ENCODE results near the gene AGBL5. TPM values are rescaled to one million over a fixed set of nuclear protein-coding genes. Genes with fewer than 3 reads are reported as not detected.

The AGBL5 gene
- total and polyA plus RNA-seq, 9 of the 15 experiments (the other 6 are each of a cell fraction or from before 2014, with no cell fraction given), result 3.3 to 52.7 (median 26.2) TPM

- TF ChIP-seq JUN (IDR thresholded peaks at IDR 0.05; ENCODE audit: borderline replicate concordance, low read depth, low read length) (0 out of 2 replicates have a peak, but pooled peaks have one; percentile 10), JUN (CRISPR knock-in tag; IDR thresholded peaks at IDR 0.05; ENCODE audit: borderline replicate concordance) (no peak), DMBX1 (CRISPR knock-in tag; IDR thresholded peaks at IDR 0.05; ENCODE audit: borderline replicate concordance) (no peak), ZNF77 (CRISPR knock-in tag; IDR thresholded peaks at IDR 0.05) (no peak), THRA (IDR thresholded peaks at IDR 0.05) (no peak), HNRNPK (IDR thresholded peaks at IDR 0.05; ENCODE audit: low read depth, low read length, poor library complexity, severe bottlenecking) (no peak), E2F6 (IDR thresholded peaks at IDR 0.05; ENCODE audit: borderline replicate concordance in 1 of 2, extremely low read depth in 1 of 2, insufficient read depth in 1 of 2, insufficient read length in 1 of 2, low read depth in 1 of 2, low read length in 1 of 2, poor library complexity in 1 of 2, severe bottlenecking in 1 of 2) (peak; percentile 9 to 28), BCL6 (CRISPR knock-in tag; IDR thresholded peaks at IDR 0.05) (no peak), GTF2E2 (tag; IDR thresholded peaks at IDR 0.05) (peak; percentile 85; the same call in 1 of the 2 replicates), ZNF347 (CRISPR knock-in tag; IDR thresholded peaks at IDR 0.05; ENCODE audit: low read depth) (no peak), ZNF699 (CRISPR knock-in tag; IDR thresholded peaks at IDR 0.05; ENCODE audit: insufficient replicate concordance) (no peak), SMAD1 (IDR thresholded peaks at IDR 0.05; ENCODE audit: low read depth, low read length, partially characterized antibody) (no peak), LARP7 (IDR thresholded peaks at IDR 0.05) (no peak), KLF16 (IDR thresholded peaks at IDR 0.05) (no peak), EP300 (IDR thresholded peaks at IDR 0.05; ENCODE audit: low read length) (0 out of 2 replicates have a peak, but pooled peaks have one; percentile 2), NCOA2 (IDR thresholded peaks at IDR 0.05; ENCODE audit: partially characterized antibody in 2 of 2) (no peak), ZNF165 (CRISPR knock-in tag; IDR thresholded peaks at IDR 0.05; ENCODE audit: borderline replicate concordance) (no peak), SNIP1 (IDR thresholded peaks at IDR 0.05; ENCODE audit: low read depth) (no peak), ZNF830 (CRISPR knock-in tag; IDR thresholded peaks at IDR 0.05) (0 out of 2 replicates have a peak, but pooled peaks have one; percentile 54), MCM7 (IDR thresholded peaks at IDR 0.05) (no peak)
- TF ChIP-seq, protein P1, sequence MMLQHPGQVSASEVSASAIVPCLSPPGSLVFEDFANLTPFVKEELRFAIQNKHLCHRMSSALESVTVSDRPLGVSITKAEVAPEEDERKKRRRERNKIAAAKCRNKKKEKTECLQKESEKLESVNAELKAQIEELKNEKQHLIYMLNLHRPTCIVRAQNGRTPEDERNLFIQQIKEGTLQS (IDR thresholded peaks at IDR 0.05), result no peak
- TF ChIP-seq, protein P1 (CRISPR knock-in tag; conservative IDR thresholded peaks at IDR 0.05), result no peak
- TF ChIP-seq, protein P2, sequence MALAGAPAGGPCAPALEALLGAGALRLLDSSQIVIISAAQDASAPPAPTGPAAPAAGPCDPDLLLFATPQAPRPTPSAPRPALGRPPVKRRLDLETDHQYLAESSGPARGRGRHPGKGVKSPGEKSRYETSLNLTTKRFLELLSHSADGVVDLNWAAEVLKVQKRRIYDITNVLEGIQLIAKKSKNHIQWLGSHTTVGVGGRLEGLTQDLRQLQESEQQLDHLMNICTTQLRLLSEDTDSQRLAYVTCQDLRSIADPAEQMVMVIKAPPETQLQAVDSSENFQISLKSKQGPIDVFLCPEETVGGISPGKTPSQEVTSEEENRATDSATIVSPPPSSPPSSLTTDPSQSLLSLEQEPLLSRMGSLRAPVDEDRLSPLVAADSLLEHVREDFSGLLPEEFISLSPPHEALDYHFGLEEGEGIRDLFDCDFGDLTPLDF (CRISPR knock-in tag; IDR thresholded peaks at IDR 0.05), result no peak
- TF ChIP-seq, protein P3, sequence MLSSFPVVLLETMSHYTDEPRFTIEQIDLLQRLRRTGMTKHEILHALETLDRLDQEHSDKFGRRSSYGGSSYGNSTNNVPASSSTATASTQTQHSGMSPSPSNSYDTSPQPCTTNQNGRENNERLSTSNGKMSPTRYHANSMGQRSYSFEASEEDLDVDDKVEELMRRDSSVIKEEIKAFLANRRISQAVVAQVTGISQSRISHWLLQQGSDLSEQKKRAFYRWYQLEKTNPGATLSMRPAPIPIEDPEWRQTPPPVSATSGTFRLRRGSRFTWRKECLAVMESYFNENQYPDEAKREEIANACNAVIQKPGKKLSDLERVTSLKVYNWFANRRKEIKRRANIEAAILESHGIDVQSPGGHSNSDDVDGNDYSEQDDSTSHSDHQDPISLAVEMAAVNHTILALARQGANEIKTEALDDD (IDR thresholded peaks at IDR 0.05), result no peak
These were observed 18.8 kb upstream of the AGBL5 start, which contains the start of gene TMEM214 (continued) for GRCh38 chr2:27032495-27033252.
